ENCODE data around the gene FPGS. TPM values are rescaled to one million over a fixed set of nuclear protein-coding genes. Genes with fewer than 3 reads are reported as not detected.

Gene FPGS
- polyA plus RNA-seq, 1 of the 3 experiments (the other 2 are of a cell fraction) = 82.7 TPM

DNA sequence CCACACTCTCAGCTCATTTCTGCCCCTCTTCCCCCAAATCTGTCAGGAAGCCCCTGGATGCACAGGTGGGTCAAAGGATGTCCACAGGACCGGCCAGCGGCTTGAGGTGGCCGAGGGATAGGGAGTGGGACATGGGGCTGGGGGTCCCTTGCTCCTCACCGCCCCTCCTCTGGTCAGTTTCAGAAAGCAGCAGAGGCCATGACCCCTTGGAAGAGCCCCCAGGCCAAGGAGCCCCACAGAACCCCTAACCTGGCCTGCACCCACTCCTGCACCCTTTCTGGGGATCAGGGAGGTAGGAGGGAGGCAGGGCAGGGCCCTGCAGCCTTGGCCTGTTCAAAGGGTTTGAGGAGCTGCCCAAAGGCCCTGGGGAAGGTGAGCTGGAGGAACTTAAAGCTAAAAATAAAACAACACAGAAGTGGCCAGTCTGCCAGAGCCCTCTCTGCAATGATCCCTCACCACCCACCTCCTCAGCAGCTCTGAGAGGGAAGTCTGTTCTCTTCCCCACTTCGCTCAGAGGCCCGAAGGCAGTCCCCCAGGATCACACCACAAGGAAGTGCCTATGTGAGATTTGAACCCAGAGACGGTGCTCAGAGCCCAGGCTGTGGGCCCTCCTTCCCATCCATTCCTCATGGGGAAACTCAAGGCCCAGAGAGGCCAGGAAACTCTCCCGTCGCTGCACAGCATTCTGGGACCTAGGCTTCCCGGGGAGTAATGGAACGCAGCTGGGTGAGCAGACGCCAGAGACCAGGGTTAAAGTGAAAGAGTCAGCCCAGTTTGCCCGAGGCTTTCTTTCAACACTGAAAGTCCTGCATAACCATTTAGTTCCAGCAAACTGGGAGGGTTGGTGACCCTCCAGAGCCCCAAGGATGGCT lies 50.9 kb downstream of the FPGS start:
- no peaks in the 10 kb centered on the region for H3K27me3 ChIP-seq (ENCODE audit: insufficient read depth)
- ChIA-PET POLR2A (interaction anchor here (0.9 to 1.8 kb wide), 4 partner anchors 10 to 192 kb away, joined by 3 to 5 read pairs (median 3); no protein-coding TSS in a partner anchor), CTCF (interaction anchor here (0.7 to 10.9 kb wide), 16 partner anchors 10 to 267 kb away, joined by 3 to 116 read pairs (median 4); partner anchors contain the start of gene TOR2A)
- peak overlapping the region; percentile 58 to 86; a peak in 3 of 4 replicates for H3K27ac ChIP-seq (ENCODE audit: low read depth in 2 of 2, low read length in 1 of 2)
- H3K4me2 ChIP-seq = peak overlapping the region; percentile 96
- peaks cover 57% of the 10 kb centered on the region for H3K79me2 ChIP-seq (ENCODE audit: insufficient read depth)
- peak; percentile 74 for DNase-seq
- WGBS (ENCODE audit: low lambda C conversion rate) = 60% methylated on average over 12 of the region's 13 CpGs
- H3K4me3 ChIP-seq (ENCODE audit: low read depth in 2 of 2, low read length in 1 of 2) = peak overlapping the region; percentile 62 to 81
- peaks cover 6 to 28% of the 10 kb centered on the region in 2 experiments; a peak in 2 of 4 replicates for H3K4me1 ChIP-seq (ENCODE audit: control insufficient read depth in 1 of 2, insufficient read depth in 2 of 2, low read depth in 1 of 2, low read length in 1 of 2)
- H2AFZ ChIP-seq (ENCODE audit: low read depth) = peak overlapping the region; percentile 60; the same call in 1 of the 2 replicates
- peak overlapping the region; percentile 70 for H3K9ac ChIP-seq
- H3K9me2 ChIP-seq = no peaks in the 10 kb centered on the region
- no peaks in the 10 kb centered on the region for H4K20me1 ChIP-seq (ENCODE audit: insufficient read depth)
- peaks cover 7% of the 10 kb centered on the region; the same call in 1 of the 2 replicates for H3K9me3 ChIP-seq
- TF ChIP-seq GATA2 (CRISPR knock-in tag; IDR thresholded peaks at IDR 0.05) (no peak), RCOR1 (IDR thresholded peaks at IDR 0.05; ENCODE audit: low read length) (peak; percentile 49; the same call in 1 of the 2 replicates)
- H3K36me3 ChIP-seq (replicated peaks in 1 of 2; ENCODE audit: control insufficient read depth in 1 of 2, insufficient read depth in 2 of 2, low read length in 1 of 2) = peaks cover 0 to 12% of the 10 kb centered on the region in 2 experiments
- H3F3A ChIP-seq (replicated peaks; ENCODE audit: insufficient read depth) = no peaks in the 10 kb centered on the region

DNA sequence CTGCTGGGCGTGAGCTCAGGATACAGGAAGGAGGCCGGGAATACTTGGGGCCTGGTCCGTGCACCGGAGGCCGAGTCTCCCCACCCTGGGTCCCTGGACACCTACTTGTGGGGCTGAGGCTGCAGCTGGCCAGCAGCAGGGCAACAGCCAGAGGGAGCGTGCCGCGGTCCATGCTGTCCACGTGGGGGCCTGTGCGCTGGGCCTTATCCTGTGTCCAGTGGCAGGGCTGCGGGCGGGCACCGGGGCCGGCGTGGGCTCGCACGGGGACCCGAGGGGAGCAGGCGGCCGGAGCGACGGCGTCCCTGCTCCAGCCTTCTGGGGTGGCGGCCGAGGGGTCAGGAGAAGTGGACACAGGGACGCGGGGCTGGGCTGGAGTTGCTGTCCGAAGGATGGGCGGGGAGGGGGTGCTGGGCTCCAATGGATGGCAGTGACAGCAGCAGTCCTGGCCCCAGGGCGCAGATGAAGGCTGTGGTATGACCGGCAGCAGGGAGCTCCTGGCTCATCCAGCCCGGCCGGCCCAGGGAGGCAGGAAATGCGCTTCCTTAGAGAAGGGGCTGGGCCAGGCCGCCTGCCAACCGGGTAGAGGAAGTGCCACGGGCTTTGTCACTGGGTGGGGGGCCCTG lies 51.6 kb downstream of the FPGS start, which contains the start of gene ENG:
ENG (minus strand) TSS at position 475 of the 623 bp plus-strand sequence; CDS start at position 172, 303 bp downstream.
- no peaks in the 10 kb centered on the region for H3F3A ChIP-seq (replicated peaks; ENCODE audit: insufficient read depth)
- TF ChIP-seq EZH2phosphoT487 (IDR thresholded peaks at IDR 0.05; ENCODE audit: borderline replicate concordance, low read depth) (no peak), PBX3 (IDR thresholded peaks at IDR 0.05) (no peak), POLR2AphosphoS5 (IDR thresholded peaks at IDR 0.05; ENCODE audit: low read depth, low read length) (peak; percentile 49; the same call in 1 of the 2 replicates), RAD21 (IDR thresholded peaks at IDR 0.05; ENCODE audit: low read length) (no peak), RCOR1 (IDR thresholded peaks at IDR 0.05; ENCODE audit: low read length) (no peak), TEAD4 (IDR thresholded peaks at IDR 0.05; ENCODE audit: borderline replicate concordance, insufficient read depth) (no peak), FOXJ3 (CRISPR knock-in tag; IDR thresholded peaks at IDR 0.05) (no peak), GATA2 (CRISPR knock-in tag; IDR thresholded peaks at IDR 0.05) (no peak), USF2 (IDR thresholded peaks at IDR 0.05; ENCODE audit: borderline replicate concordance, low read depth, low read length) (no peak), FOXM1 (IDR thresholded peaks at IDR 0.05; ENCODE audit: low read depth) (no peak), EP300 (IDR thresholded peaks at IDR 0.05; ENCODE audit: borderline replicate concordance in 1 of 2, low read depth in 1 of 2, low read length in 1 of 2) (no peak), RXRA (IDR thresholded peaks at IDR 0.05; ENCODE audit: borderline replicate concordance, low read depth) (no peak)
- TF ChIP-seq, protein P1, sequence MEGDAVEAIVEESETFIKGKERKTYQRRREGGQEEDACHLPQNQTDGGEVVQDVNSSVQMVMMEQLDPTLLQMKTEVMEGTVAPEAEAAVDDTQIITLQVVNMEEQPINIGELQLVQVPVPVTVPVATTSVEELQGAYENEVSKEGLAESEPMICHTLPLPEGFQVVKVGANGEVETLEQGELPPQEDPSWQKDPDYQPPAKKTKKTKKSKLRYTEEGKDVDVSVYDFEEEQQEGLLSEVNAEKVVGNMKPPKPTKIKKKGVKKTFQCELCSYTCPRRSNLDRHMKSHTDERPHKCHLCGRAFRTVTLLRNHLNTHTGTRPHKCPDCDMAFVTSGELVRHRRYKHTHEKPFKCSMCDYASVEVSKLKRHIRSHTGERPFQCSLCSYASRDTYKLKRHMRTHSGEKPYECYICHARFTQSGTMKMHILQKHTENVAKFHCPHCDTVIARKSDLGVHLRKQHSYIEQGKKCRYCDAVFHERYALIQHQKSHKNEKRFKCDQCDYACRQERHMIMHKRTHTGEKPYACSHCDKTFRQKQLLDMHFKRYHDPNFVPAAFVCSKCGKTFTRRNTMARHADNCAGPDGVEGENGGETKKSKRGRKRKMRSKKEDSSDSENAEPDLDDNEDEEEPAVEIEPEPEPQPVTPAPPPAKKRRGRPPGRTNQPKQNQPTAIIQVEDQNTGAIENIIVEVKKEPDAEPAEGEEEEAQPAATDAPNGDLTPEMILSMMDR (IDR thresholded peaks at IDR 0.05) = peak; percentile 37
- TF ChIP-seq, protein P2, sequence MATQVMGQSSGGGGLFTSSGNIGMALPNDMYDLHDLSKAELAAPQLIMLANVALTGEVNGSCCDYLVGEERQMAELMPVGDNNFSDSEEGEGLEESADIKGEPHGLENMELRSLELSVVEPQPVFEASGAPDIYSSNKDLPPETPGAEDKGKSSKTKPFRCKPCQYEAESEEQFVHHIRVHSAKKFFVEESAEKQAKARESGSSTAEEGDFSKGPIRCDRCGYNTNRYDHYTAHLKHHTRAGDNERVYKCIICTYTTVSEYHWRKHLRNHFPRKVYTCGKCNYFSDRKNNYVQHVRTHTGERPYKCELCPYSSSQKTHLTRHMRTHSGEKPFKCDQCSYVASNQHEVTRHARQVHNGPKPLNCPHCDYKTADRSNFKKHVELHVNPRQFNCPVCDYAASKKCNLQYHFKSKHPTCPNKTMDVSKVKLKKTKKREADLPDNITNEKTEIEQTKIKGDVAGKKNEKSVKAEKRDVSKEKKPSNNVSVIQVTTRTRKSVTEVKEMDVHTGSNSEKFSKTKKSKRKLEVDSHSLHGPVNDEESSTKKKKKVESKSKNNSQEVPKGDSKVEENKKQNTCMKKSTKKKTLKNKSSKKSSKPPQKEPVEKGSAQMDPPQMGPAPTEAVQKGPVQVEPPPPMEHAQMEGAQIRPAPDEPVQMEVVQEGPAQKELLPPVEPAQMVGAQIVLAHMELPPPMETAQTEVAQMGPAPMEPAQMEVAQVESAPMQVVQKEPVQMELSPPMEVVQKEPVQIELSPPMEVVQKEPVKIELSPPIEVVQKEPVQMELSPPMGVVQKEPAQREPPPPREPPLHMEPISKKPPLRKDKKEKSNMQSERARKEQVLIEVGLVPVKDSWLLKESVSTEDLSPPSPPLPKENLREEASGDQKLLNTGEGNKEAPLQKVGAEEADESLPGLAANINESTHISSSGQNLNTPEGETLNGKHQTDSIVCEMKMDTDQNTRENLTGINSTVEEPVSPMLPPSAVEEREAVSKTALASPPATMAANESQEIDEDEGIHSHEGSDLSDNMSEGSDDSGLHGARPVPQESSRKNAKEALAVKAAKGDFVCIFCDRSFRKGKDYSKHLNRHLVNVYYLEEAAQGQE (IDR thresholded peaks at IDR 0.05; ENCODE audit: low read depth, low read length) = 0 out of 2 replicates have a peak, but pooled peaks have one; percentile 5

More for the DNA sequence above, 51.6 kb downstream of the FPGS start, which contains the start of gene ENG:
- H2AFZ ChIP-seq (ENCODE audit: low read depth) = peak within 1 kb of the TSS; percentile 69; the same call in 1 of the 2 replicates
- CTCF ChIA-PET = interaction anchor here (0.7 to 10.9 kb wide), 14 partner anchors 9 to 264 kb away, joined by 3 to 116 read pairs (median 4); partner anchors contain the start of genes AK1 and TOR2A
- H4K20me1 ChIP-seq (ENCODE audit: insufficient read depth) = no peaks in the 10 kb centered on the region
- H3K27ac ChIP-seq (ENCODE audit: low read depth in 2 of 2, low read length in 1 of 2) = peak within 1 kb of the TSS; percentile 58 to 86; a peak in 3 of 4 replicates
- H3K9me2 ChIP-seq = no peaks in the 10 kb centered on the region
- peak within 1 kb of the TSS; percentile 96 for H3K4me2 ChIP-seq
- H3K4me3 ChIP-seq (ENCODE audit: low read depth in 2 of 2, low read length in 1 of 2) = peak within 1 kb of the TSS; percentile 62 to 81
- H3K9me3 ChIP-seq = peaks cover 7% of the 10 kb centered on the region; the same call in 1 of the 2 replicates
- peaks cover 49% of the 10 kb centered on the region for H3K79me2 ChIP-seq (ENCODE audit: insufficient read depth)
- peaks cover 6 to 33% of the 10 kb centered on the region in 2 experiments; a peak in 2 of 4 replicates for H3K4me1 ChIP-seq (ENCODE audit: control insufficient read depth in 1 of 2, insufficient read depth in 2 of 2, low read depth in 1 of 2, low read length in 1 of 2)
- POLR2A ChIA-PET = interaction anchor here (0.9 to 1.8 kb wide), 4 partner anchors 9 to 193 kb away, joined by 3 to 5 read pairs (median 3); no protein-coding TSS in a partner anchor
- H3K27me3 ChIP-seq (ENCODE audit: insufficient read depth) = no peaks in the 10 kb centered on the region
- DNase-seq = peak; percentile 85
- peaks cover 0 to 5% of the 10 kb centered on the region in 2 experiments for H3K36me3 ChIP-seq (replicated peaks in 1 of 2; ENCODE audit: control insufficient read depth in 1 of 2, insufficient read depth in 2 of 2, low read length in 1 of 2)
- WGBS (ENCODE audit: low lambda C conversion rate) = 19% methylated on average over 21 of the region's 37 CpGs
- peak within 1 kb of the TSS; percentile 70 for H3K9ac ChIP-seq
